GM18526 (cell line): Measurements from ENCODE around the gene CDK10.
A peak's percentile ranks its signal among the peaks of the same experiment; 100 is the strongest.

Experiments used
- POLR2A ChIP-seq: IDR thresholded peaks from 3 replicates; pipeline ENCODE4 v1.6.1; 2011; ENCODE audit not compliant: insufficient read length; ENCODE audit errors: extremely low read depth

Gene CDK10

GRCh38 chr16:89717688-89718505 lies 31.4 kb downstream of the CDK10 start:
- peak; percentile 13 for TF ChIP-seq POLR2A

- TF ChIP-seq POLR2A = no peak
Observed at GRCh38 chr16:89720551-89720812, 34.0 kb downstream of the CDK10 start.

DNA sequence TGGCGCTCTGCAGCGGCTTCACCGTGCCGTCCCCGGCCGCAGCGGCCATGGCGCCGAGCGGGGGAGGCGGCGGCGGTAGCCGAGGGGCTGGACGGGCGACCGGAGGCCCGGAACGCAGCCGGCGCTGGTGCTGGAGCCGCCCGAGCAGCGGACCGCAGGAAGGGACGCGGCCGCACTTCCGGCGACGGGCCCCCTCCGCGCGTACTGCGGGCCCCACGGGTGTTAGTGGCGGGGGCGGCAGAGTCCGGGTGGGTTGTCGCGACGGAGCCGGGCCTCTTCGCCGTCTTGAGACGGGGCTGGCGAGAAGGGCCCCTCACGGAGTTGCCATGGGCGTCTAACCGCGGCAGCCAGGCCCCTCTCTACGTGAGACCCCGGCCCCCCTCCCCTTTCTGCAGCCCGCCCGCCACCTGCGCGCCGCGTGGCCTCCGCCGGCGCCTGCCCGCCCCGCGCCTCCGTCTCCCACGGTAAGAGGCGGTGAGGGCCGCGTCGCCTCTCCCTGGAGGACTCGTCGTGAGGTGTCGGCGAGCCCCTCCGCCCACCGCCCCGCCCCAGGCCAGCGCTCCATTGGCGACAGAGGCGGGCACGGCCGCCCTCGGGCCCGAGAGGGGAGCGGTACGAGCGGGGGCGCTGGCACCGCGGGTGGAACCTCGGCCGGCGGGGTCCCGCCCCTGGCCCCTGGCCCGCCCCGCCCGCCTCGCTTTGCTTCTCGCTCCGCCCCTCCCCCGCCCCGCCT lies 34.5 kb downstream of the CDK10 start, which contains the start of the genes VPS9D1 and ZNF276:
Gene VPS9D1 (minus strand): TSS at position 86 of the 733 bp plus-strand sequence. CDS start 37 bp downstream, at position 49.
Gene ZNF276 (plus strand): TSS at position 725 of the 733 bp plus-strand sequence. CDS start 104 bp downstream, outside the sequence.
- peak; percentile 30 for TF ChIP-seq POLR2A

DNA sequence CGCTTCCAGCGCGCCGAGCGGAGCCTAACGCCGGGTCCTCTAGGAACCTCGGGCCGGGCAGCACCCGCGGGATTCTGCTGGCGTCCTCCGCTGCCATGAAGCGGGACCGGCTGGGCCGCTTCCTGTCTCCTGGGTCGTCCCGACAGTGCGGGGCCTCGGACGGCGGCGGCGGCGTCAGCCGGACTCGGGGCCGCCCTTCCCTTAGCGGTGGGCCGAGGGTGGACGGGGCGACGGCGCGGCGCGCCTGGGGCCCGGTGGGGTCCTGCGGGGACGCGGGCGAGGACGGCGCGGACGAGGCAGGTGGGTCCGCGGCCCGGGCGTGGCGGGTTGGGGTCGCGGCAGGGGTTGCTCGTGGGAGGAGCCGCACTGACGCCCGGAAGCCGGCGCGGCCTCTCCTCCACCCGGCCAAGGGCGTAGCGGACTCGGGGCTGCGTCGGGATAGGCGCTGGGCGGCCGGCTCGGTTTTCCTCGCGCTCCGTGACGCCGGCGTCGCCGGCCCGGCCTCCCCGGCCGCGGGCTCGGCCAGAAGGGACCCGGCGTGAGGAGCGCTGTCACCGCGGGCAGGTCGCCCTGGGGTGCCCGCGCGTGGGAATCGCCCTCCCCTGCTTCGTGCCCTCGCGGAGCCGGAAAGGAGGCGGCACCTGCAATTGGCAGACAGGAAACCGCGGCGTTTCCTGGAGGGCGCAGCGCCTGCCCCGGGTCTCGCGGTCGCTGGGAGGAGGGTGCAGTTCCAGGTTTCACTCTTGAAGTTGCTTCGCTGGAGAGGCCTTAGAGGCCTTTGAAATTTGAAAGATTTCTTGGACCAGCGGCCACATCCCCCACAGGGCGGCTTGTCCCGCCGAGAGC lies 35.3 kb downstream of the CDK10 start:
- TF ChIP-seq POLR2A = peak; percentile 39

- TF ChIP-seq POLR2A = no peak
Observed at GRCh38 chr16:89722392-89723278, 36.1 kb downstream of the CDK10 start.

DNA sequence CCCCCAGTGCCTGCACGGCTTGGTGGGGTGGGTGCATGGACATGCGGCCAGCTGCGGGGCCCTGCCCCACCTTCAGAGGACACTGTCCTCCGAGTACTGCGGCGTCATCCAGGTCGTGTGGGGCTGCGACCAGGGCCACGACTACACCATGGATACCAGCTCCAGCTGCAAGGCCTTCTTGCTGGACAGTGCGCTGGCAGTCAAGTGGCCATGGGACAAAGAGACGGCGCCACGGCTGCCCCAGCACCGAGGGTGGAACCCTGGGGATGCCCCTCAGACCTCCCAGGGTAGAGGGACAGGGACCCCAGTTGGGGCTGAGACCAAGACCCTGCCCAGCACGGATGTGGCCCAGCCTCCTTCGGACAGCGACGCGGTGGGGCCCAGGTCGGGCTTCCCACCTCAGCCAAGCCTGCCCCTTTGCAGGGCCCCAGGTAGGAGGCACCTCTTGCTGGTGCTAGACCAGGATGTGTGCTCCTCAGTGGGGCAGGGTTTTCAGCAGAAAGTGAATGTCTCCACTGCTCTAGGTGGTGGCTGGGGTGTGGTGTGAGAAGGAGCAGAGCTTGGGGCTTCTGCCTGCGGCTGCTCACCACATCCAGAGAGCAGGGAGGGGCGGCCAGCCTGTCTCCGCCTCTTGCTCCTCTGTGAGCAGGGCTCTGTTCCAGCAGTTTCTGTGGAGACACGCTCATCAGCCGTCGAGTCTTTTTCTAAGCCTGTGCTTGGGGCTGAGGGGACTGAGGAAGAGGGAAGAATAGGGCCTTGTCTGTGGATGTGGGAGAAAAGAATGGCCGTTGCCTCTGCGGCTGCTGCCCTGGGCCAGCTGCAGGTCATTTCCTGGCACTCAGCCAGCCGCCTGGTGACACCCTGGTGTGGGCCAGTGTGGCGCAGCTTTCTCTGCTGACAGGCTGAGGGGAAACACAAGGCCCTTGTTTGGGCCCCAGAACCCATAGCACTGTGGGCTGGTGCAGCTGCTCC lies 37.1 kb downstream of the CDK10 start:
- no peak for TF ChIP-seq POLR2A

DNA sequence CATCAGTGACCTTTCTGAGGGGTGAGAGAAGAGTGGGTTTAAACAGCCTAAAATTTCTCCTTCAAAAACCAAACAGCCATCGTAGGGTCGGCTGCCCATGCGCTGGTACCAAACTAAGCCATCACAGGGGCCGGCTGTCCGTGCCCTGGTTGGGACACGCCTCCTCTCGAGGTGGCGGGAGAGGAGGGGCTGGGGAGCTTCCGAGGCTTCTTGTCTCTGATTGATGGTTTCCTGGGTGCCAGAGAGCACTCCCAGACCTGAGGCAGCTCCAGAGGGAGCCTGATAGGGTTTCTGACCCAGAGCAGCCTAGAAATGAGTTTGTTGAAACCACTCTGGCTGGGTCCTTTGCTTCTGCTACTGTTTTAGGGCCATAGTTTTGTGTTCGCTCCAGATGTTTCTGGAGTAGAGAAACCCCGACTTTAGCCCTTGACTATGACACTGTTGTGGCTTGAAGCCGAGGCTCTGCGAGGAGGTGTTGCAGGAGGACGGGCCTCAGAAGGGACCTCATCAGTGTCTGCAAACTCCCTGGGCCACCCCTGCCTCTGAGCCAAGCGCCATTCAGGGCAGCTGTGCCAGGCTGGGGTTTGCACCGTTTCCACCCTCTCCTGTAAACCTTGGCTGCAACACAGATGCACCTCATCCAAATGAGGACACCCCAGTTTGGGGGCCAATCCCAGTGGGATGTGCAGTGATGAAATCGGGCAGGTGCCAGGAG lies 41.1 kb downstream of the CDK10 start:
- no peak for TF ChIP-seq POLR2A

- TF ChIP-seq POLR2A = no peak
Observed at GRCh38 chr16:89729293-89729692, 42.8 kb downstream of the CDK10 start.

DNA sequence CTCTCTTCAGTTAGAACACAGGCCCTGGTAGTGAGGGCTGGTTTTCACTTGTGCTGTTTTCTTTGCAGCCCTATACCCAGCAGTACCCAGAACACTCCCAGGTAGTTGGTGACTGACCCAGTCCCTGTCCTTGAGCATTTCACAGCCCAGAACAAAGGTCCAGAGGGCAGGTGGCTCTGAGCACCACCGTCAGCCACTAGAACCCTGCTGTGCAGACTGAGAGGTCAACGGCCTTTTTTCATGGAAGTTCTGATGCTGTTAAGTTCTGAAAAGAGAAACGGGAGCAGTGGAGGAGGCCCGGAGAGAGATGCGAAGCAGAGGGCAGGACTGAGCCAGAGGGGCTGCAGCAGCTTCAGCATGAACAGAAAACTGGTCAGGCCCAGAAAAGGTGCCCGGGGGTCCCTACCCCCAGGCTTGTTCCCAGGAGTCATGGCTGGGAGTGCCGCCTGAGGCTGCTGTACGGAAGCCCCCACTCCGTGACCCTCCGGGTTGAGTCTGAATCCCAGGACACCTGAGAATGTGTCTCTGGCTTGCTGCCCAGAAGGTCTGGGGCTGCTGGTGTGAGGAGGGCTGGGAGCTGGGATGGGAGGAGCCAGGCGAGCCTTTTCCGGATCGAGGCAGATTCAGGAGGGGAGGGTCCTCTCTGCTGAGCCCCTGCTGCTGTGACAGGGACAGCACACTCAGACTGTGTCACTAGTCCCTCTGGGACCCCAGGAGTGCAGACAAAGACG lies 43.5 kb downstream of the CDK10 start:
- TF ChIP-seq POLR2A = no peak

GRCh38 chr16:89730610-89731234 lies 44.2 kb downstream of the CDK10 start:
- TF ChIP-seq POLR2A = no peak

- no peak for TF ChIP-seq POLR2A
Observed at GRCh38 chr16:89732142-89732917, 45.8 kb downstream of the CDK10 start.
